GM18508 (cell line): ENCODE measurements around the gene MYORG.

ENCODE experiments used
- ATAC-seq: cut with Tn5 transposase; IDR thresholded peaks from one replicate; pipeline ENCODE4 v1.9.1; 2021; ENCODE audit warnings: moderate number of reproducible peaks; ENCODE audit not compliant: insufficient read depth, unreplicated experiment

Gene MYORG

DNA sequence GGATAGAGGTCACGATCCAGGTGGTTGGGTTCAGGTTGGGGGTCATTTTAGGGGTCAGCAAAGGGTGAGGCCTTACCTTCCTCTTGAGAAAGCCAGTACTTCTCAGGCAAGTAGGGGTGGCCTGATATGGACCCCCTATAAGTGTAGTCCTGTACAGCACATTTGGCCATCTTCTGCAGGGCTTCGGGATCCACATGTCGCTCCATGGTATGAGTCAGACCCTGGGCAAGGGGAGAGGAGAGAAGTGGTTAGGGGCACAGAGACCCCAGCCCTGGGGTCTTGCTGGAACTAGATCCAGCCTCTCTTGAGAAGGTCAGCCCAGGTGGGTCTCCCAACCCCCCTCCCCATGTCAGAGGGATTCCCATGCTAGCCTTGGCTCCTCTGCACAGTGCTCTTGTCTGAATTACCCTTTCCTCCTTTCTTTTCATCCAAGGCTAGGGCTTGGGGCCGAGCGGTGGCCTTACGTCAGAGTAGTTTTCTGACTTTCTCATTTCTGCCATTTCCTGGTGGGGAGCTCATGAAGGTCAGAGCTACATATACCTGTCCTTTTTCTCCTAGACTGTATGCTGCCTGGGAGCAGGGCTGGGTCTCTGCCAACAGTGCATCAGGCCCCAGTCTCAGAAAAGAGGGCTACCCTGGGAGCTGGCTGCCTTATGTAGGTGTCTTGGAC is 9.0 kb upstream of the MYORG start:
- ATAC-seq, result no peak

DNA sequence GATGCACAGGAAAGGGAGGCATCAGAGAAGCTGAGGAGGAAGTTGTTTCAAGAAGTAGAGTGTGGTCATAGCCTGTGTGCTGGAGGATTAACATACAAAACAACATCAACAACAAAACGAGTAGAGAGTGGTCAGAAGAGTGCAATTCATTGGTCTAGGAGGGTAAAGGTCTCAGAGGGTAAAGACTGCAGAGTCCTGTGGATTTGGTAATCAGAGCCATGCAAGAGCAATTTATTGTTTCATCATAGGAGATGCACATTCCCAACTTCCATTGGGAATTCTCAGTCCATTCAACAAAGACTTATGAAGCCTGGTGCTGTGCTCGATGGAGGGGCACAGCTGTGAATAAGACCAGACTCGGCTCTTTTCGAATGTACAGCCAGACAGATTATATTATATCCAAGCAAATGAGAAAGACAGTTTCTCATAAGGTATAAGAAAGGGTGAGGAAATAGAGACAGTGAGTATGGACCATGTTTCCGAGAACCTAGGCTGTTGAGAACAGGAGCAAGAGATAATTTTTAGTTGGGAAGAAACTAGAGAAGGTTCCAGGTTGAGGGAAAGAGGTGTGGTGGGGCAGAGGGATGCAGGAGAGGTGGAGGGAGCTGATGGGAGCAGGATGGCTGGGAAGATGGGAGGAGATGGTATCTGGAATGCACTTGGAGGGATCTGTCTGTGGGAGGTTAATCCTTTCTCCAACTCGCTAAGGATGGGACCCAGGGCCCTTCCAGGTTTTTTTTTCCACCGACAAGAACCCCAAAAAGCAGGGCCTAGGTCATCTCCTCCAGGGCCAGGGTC is 7.9 kb upstream of the MYORG start:
- ATAC-seq, result no peak

DNA sequence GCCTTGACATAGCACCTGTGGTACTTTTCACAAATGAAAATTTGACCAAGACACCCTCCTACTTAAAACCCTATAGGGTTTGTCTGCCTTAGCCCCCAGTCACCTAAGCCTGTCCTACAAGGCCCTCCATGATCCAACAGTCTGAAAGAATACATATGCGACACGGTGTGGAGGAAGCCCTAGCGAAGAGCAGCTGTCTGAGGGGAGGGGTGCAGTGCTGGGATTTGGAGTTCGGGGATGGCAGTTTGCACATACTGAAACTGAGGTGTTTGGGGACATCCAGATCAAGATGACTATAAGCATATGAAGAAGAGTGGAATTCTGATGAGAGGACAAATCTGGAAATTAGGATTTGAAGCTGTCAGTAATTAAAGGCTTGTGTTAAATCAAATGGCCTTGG is 7.2 kb upstream of the MYORG start:
- no peak for ATAC-seq

DNA sequence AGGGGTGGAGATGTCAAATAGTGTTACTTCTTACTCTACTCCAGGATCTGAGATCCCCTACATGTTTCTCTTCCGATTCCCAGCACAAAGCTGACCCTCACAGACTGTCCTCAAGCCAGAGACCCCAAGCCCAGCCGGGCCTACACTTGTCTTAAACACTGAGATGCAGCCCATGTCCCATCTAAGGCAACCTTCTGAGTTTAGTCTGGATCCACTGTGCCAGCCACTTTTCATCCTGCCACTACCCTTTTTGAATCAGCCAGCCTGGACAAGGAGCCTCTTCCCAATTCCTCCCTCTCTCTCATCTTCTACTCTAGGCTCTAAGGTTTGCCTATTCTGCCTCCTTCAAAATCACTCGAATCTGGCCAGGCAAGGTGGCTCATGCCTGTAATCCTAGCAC is 6.2 kb upstream of the MYORG start:
- no peak for ATAC-seq

DNA sequence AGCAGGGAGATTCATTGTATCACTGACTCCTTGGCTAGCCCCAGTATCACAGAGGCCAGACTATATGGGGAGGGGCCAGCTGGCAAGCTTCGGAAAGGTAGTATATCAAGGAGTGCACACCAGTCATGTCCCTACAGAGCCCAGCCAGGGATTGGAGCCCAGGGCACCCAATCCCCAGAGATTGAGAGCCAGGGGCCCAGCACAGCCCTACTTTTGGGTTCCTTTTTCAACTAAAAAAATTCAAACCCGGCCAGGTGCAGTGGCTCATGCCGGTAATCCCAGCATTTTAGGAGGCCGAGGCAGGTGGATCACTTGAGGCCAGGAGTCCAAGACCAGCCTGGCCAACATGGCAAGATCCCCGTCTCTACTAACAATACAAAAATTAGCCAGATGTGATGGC is 5.4 kb upstream of the MYORG start:
- ATAC-seq, result no peak

DNA sequence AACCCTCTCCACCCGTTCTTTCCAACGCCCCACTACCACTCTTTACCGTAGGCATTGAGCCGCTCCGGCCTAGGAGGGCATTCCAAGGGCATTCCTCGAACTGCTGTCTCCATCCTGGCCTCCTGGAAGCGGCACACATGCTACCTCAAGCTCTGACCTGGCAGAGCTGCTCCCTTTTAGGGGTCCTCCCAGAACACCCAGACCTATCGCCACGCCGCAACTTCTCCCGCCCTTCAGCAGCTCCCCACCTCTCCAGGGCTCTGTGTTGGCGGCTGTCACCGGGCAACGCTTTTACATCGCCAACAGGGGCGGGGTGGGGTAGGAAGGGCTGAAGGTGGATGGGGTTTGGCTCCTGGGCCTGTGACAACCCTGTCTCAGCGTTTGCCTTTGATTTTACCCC is 4.6 kb upstream of the MYORG start:
- no peak for ATAC-seq

DNA sequence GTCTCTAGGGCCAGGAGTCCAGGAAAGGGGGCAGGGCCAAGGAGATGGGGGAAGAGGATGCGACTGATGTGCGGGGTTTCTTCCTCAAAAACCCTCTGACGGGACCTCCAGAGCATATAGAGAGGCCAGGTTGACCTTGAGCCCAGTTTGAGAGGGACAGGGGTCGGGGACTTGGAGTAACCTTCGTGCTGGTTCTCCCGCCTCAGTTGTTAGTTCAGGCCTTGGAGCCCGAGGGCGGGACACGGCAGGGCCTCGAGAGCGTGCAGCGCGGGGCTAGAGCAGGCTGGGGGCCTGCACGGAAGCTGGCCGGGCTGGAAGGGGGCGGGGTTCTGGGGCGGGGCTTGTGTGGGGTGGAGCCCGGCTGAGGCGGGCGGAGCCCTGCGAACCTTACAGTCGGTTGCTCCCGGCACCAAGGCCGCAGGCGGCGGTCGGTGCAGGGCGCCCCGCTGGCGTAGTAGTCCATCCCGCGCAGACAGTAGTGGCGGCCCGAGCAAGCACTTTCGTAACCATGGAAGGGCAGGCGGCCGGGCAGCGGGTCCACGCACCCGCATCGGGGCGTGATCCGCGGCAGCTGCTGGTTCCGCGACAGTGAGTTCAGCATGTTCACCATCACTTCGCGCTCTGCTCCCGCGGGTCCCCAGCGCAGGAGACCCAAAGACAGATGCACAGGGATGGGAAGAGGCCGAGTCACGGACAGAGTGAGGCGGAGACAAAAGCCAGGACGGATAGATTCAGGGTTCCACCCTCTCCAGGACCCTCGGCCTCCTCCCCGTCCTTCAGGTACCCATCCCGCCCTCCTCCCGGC is 4.0 kb upstream of the MYORG start:
- ATAC-seq, result no peak

DNA sequence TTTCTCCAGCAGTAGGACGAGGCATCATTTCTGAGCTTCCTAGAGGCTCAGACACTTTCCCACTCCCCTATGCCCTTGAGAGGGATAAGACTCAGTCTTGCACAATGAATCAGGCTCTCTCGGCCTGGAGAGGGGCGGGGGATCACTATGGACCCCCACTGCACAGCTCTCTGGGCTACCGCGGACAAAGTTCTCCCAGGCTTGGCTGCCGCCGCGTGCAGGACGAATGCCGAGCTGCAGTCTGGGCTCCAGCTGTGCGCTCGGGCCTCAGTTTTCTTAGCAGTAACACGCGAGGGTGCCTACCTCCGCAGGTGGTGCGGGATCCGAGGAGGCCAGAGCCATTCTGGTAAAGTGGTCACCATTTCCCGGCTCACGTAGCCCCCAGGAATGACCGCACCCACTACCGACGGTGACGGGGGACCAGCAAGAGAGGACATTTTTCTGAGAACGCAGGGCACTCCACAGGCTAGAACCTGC is 3.4 kb upstream of the MYORG start:
- ATAC-seq, result no peak

DNA sequence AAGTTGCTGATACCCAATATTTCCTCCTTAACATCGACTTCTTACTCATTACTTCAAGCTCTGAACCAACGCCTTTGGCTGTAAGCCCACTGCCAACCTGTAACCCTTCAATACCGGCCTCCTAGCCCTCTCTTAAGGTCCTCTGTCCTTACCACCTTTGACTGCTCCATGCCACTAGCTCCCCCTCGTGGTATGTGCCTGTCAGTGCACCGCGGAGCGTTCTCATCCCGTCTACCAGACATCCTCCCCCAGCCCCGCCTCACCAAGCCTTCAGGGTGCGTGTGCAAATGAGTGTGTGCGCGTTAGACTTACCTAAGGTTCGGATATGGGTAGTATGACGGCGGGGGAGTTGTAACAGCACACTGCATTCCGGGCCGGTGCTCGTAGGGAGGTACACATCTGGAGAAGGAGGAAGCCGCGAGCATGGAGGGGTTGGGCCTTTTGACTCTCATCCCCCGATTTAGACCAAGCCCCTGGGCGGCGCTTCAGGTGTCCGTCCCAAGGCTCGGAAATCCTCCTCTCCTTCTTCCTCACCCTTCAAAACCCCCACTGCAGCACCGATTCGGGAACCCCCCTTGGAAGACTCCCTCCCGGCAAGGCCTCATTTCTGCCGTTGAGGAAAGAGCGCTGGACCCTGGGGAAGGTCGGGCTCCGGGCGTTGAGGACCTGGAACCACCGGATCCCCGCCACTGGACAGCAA is 2.8 kb upstream of the MYORG start:
- ATAC-seq, result no peak

DNA sequence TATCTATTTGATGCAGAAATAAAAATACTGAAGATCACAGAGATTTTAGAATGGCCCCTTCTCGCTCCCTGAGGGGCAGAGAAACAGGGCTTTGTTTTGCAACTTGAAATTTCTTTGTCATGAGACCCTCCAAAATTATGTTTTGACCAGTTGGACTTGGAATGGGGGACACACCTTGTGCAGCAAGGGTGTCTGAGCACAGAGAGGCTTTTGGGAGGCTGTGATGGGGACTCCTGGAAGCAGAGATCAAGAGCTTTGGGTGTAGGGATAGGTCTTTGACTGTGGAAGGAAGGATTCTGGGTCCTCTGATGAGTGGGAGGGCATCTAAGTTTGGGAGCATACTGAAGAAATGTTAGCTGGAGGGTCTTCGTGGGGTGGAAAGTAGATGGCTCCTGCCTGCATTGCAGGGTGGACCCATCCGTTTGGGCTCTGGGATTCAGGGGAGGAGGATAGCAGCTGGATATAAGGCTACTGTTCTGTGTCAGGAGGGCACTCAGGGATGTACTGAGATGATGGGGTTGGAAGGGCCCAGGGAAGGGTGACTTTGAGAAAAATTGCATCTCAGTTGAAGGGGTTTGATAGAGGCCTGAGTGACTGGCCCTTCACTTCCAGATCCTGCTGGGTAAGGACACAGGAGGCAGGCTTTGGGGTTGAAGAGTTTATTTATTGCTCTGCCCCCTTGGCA is 1.8 kb upstream of the MYORG start:
- no peak for ATAC-seq

DNA sequence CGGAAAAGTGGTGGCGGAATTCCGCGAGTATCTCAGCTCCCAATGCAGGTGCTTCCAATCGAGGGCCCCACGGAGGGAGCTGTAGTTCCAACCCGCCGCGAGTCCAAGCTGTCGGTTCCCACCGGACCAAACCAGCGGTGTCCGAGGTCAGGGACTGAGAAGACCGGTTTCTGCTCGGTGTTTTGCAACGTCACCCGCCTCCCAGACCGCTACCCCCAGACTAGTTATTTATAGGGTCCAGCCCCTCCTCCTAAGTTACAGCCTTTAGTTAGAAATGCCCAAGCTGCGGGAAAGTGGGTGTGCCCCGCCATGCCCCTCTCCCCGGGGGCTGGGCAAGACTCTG is 677 bp upstream of the MYORG start:
- no peak for ATAC-seq

DNA sequence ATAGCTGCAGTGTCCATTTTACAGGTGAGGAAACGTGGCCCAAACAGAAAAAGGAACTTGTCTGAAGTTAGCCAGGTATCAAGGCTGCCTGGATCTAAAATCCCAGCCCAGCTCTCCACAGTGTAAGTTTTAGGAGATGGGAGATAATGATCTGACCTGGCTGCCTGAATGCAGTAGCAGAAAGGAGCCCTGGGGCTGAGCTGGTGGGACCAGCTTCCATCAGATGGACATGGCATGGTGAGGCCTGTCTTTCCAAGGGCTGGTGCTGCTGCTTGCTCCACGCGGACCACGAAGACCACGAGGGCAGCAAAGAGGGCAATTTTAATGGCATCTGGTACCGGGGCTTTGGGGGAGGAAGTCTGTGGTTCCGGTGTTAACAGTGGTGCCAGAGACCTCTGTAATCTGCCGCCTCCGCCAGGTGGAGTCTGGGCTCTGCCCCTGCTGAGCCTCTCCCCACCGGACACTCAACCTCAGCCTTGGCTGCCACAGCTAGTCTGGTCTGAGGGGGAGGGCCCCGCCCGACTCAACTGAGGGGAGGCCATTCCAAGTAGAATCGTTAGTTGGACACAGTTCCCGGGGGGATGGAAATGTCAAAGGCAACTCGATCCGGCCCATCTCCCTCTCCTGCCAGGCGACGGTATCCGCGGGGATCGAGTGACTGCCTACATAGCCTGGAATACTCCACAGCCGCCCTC is 650 bp downstream of the MYORG start:
- no peak for ATAC-seq

DNA sequence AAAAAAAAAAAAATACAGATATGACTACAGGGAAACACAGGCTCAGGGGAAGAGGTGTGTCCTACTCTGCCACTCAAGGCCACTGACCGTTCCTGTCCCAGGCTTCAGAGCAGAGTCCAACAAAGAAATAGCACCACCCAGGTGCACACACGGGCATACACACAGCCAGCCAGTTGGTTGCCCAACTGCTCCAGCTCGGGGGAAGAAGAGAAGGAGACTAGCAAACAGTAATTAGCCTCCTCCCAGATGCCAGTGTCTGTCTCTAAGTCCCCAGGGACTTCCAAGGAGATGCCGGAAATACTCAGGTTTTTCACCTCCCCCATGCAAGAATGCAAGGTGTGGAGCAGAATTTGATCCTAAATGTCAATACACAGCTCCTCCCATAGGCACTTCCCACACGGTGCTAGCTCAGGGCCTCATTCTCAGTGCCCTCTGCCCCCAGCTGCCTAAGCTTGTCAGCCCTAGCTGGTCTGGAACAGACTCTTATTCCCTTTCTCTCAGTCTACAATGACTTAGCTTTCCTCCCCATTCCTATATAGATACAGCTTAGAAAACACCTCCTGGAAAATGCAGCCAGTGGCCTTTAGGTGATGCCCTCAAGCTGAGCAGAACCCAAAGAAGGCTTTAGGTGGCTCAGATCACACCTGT is 1.7 kb downstream of the MYORG start:
- ATAC-seq, result no peak

DNA sequence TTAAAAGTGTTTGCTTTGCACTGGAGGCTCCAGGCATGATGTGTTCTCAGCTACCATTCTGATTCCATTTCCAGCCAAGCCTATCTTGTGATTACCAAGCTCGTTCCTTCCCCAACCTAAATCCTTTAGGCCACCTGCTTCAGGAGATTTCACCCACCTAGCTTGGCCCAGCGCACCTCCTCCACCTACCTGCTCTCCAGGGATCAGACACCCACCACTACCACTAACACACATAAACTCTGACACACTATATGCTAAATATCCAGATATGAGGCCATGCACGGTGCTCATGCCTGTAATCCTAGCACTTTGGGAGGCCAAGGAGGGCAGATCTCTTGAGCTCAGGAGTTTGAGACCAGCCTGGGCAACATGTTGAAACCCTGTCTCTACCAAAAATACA is 2.4 kb downstream of the MYORG start:
- no peak for ATAC-seq

DNA sequence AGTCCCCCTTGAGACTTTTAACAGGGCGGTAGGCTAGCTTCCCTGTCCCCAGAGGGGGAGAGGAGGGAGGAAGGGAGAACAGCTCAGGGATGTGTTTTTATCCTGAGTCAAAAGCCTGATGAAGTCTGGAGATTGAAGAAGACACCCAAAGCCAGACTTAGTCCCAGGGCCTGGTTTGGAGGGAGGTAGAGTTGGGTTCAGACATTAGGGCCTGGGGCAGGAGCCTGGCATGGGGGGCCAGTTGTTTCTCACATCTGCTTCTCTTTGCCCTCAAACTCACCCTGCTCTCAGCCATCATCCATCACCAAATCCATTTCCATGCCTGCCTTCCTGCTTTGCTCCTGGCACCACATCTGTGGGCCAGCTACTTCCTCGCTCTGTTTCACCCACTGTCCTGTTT is 2.9 kb downstream of the MYORG start:
- ATAC-seq, result no peak

DNA sequence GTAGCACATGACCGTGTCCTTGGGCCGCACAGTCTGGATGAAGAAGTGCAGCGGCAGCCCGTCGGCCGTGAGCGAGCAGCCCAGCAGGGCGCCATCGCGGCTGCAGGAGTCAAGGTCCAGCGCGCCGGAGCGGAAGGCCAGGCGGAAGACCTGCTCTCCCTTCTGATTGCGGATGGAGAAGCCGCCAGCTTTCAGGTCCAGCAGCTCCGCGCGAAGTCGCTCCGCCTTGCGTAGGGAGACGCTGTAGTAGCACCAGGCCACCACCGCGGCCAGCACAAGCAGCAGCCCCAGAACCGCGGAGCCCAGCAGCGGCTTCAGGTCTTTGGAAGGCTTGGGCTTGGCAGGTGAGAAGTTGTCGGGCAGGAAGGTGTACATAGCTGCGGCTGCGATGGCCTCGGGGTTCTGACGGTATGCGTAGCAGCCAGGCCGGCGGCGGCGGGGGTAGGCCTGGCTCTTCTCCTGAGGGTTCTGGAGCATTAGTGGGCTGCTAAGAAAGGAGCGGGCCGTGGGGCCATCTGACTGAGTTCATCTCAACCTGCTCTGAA is 4.2 kb downstream of the MYORG start:
- no peak for ATAC-seq

DNA sequence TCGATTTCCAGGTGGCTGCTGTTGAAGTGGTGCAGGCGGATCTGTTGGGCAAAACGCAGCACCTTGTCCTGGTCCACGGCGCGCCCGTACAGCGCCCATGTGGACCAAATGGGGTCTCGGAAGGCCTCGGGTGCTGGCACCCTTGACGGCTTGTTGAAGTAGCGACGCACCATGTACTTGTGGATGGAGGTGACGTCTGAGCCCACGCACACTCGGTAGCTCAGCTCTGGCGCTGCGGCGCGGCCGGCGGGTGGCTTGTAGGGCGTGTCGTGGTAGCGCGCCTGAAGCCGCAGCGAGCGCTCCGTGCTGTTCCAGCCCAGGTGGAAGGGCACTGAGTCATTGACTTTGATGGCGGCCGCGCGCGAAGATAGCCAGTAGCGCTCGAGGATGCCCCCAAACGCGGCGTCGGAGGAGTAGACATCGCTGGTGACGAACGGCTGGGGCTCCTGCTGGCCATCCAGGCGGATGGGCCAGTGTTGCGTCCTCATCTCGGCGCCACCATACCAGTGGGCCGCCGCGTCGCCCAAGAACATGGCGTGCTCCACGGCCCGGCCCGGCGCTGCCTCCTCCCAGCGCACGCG is 4.7 kb downstream of the MYORG start:
- no peak for ATAC-seq
